Vagina (tissue), 2 donors: ENCODE measurements around the gene MAP2K3.

Experiments
- POLR2A ChIP-seq, 2 donors: fragments of 450-650 bp; IDR thresholded peaks; one replicate each; pipeline ENCODE4 v1.6.1; 2017; ENCODE audit warnings: antibody characterized with exemption in 2 of 2, mild to moderate bottlenecking in 2 of 2, moderate library complexity in 2 of 2
- POLR2AphosphoS5 ChIP-seq, 2 donors: sonication (generic); formaldehyde crosslinking; IDR thresholded peaks; one replicate each; pipeline ENCODE4 v1.9.0; 2017; ENCODE audit warnings: antibody characterized with exemption in 2 of 2, mild to moderate bottlenecking in 2 of 2, low read depth in 1 of 2; ENCODE audit not compliant: insufficient read depth in 1 of 2
- TF ChIP-seq, protein P1 (sequence below), 3 experiments: fragments of 450-650 bp in 2 of 3; fragments of 200-600 bp in 1 of 3; sonication (generic) in 1 of 3; IDR thresholded peaks; one replicate each; pipeline ENCODE4 v1.5.1; 2017 to 2019; ENCODE audit warnings: antibody characterized with exemption in 3 of 3, mild to moderate bottlenecking in 2 of 3, moderate library complexity in 2 of 3

DNA sequence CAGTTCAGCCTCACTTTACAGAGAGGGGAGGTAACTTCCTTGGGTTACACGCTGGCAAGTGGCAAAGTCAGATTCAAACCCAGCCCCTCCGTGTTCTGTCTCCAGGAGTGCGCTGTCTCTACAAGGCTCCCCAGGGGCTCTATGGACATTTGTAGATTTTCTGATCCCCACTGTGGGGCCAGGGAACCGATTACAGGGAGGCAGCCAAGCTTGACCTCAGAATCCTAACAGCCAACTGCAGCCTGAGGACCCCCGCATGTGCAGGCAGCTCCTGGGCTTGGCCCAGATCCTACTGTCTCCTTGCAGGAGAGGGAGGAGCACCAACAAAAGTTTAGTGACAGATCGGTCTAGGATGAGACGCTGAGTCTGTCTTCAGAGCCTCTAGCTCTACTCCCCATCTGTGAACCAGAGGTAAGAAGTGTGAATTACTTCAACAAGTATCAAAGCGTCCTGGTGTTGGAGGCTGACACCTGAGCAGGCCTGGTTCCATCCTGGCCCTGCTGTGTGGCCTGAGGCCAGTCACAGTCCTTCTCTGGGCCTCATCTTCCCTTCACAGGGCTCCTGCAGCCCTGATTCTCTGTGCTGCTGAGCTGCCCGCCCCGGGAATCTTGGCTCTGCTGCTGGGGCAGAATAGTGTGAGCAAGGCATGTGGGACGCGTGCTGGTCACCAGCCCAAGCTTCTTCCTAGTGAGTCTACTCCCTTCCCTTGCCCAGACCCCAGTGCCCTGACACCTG, 22.1 kb upstream of the MAP2K3 start:
- TF ChIP-seq POLR2A (IDR thresholded peaks at IDR 0.05) (no peak), POLR2AphosphoS5 (IDR thresholded peaks at IDR 0.05; ENCODE audit: insufficient read depth in 1 of 2, low read depth in 1 of 2) (no peak)
- TF ChIP-seq, protein P1, sequence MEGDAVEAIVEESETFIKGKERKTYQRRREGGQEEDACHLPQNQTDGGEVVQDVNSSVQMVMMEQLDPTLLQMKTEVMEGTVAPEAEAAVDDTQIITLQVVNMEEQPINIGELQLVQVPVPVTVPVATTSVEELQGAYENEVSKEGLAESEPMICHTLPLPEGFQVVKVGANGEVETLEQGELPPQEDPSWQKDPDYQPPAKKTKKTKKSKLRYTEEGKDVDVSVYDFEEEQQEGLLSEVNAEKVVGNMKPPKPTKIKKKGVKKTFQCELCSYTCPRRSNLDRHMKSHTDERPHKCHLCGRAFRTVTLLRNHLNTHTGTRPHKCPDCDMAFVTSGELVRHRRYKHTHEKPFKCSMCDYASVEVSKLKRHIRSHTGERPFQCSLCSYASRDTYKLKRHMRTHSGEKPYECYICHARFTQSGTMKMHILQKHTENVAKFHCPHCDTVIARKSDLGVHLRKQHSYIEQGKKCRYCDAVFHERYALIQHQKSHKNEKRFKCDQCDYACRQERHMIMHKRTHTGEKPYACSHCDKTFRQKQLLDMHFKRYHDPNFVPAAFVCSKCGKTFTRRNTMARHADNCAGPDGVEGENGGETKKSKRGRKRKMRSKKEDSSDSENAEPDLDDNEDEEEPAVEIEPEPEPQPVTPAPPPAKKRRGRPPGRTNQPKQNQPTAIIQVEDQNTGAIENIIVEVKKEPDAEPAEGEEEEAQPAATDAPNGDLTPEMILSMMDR (IDR thresholded peaks at IDR 0.05) = no peak
